Osteoblast (primary cell): Measurements from ENCODE around the gene DROSHA. TPM values are rescaled to one million over a fixed set of nuclear protein-coding genes. Genes with fewer than 3 reads are reported as not detected.

Experiments used
- DNase-seq: peaks from one replicate; pipeline ENCODE4 v3.0.0; 2011; ENCODE audit warnings: low spot score, mixed read lengths; ENCODE audit not compliant: insufficient read length; ENCODE audit errors: missing footprints
- H2AFZ ChIP-seq: 2 replicates; pipeline ENCODE4 v1.6.0; 2011; ENCODE audit warnings: mild to moderate bottlenecking, low read length
- H3K27ac ChIP-seq: 2 replicates; pipeline ENCODE4 v1.5.1; 2011; ENCODE audit warnings: mild to moderate bottlenecking, low read depth, low read length, moderate library complexity
- H3K27me3 ChIP-seq: 2 replicates; pipeline ENCODE4 v1.6.0; 2012; ENCODE audit warnings: mild to moderate bottlenecking, control low read depth, inconsistent platforms, low read length, moderate library complexity; ENCODE audit not compliant: insufficient read depth
- H3K36me3 ChIP-seq: 2 replicates; pipeline ENCODE4 v1.5.1; 2011; ENCODE audit warnings: mild to moderate bottlenecking, low read length, control low read depth, moderate library complexity; ENCODE audit not compliant: insufficient read depth
- H3K4me1 ChIP-seq: 2 replicates; pipeline ENCODE4 v1.5.1; 2011; ENCODE audit warnings: mild to moderate bottlenecking, low read length, control low read depth, moderate library complexity; ENCODE audit not compliant: insufficient read depth
- H3K4me2 ChIP-seq: 2 replicates; pipeline ENCODE4 v1.6.0; 2011; ENCODE audit warnings: mild to moderate bottlenecking, low read length; ENCODE audit not compliant: insufficient read depth
- H3K4me3 ChIP-seq: fragments of 200-600 bp; sonication (generic); 3 replicates; pipeline ENCODE4 v1.5.1; 2012; ENCODE audit warnings: mild to moderate bottlenecking, low read length, inconsistent platforms; ENCODE audit not compliant: insufficient read depth
- H3K79me2 ChIP-seq: 2 replicates; pipeline ENCODE4 v1.6.0; 2012; ENCODE audit warnings: mild to moderate bottlenecking, low read length, control low read depth, inconsistent platforms; ENCODE audit not compliant: insufficient read depth
- H3K9me3 ChIP-seq: 2 replicates; pipeline ENCODE4 v1.5.1; 2011; ENCODE audit warnings: low read depth, low read length, control low read depth
- H4K20me1 ChIP-seq: 2 replicates; pipeline ENCODE4 v1.6.0; 2012; ENCODE audit warnings: mild to moderate bottlenecking, low read length, control low read depth; ENCODE audit not compliant: insufficient read depth
- total RNA-seq: library from RNA; depleted of rRNA; stranded (reverse); fragments of >200 nt; gene quantifications from 2 replicates; pipeline ENCODE4 v1.2.3, GENCODE V29; 2012
- TF ChIP-seq, protein P1 (sequence below): IDR thresholded peaks from 2 replicates; pipeline ENCODE4 v1.5.1; 2011; ENCODE audit warnings: mild to moderate bottlenecking, low read depth, low read length, moderate library complexity; ENCODE audit errors: extremely low read depth

Gene DROSHA
- total RNA-seq, 1 donor = 32.9 TPM

DNA sequence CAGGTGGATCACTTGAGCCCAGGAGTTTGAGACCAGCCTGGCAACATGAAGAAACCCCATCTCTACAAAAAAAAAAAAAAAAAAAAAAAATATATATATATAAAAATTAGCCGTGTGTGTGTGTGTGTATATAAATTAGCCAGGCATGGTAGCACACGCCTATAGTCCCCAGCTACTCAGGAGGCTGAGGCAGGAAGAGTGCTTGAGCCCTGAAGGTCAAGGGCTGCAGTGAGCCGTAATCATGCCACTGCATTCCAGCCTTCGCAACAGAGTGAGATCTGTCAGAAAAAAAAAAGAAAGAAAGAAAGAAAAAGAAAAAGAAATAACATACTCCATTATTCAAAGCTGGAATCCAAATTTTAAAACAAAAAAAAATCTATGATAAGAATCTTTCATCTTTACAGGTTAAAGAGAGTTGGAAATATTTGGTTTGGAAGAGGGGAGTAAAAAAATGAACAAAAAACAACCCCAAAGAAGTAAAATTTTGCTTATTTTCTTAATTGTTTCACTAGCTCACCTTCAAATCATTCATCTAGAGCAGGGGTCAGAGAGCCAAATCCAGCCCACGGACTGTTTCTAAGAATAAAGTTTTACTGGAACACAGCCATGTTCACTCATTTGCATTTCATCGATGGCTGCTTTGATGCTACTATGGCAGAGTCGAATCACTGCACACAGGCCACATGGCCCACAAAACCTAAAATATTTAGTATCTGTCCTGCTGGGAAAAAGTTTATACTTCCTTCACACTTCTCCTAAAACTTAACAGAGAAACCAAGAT lies 109.9 kb downstream of the DROSHA start:
- Histone ChIP-seq H3K4me2 (no peak overlapping the region), H3K36me3 (peaks cover 31% of the 10 kb centered on the region), H3K4me1 (peaks cover 17% of the 10 kb centered on the region), H2AFZ (peak overlapping the region; percentile 17), H3K27ac (no peak overlapping the region), H3K9me3 (no peaks in the 10 kb centered on the region), H3K79me2 (no peaks in the 10 kb centered on the region), H3K27me3 (no peaks in the 10 kb centered on the region), H4K20me1 (no peaks in the 10 kb centered on the region), H3K4me3 (no peak overlapping the region)
- no peak for DNase-seq
- TF ChIP-seq, protein P1, sequence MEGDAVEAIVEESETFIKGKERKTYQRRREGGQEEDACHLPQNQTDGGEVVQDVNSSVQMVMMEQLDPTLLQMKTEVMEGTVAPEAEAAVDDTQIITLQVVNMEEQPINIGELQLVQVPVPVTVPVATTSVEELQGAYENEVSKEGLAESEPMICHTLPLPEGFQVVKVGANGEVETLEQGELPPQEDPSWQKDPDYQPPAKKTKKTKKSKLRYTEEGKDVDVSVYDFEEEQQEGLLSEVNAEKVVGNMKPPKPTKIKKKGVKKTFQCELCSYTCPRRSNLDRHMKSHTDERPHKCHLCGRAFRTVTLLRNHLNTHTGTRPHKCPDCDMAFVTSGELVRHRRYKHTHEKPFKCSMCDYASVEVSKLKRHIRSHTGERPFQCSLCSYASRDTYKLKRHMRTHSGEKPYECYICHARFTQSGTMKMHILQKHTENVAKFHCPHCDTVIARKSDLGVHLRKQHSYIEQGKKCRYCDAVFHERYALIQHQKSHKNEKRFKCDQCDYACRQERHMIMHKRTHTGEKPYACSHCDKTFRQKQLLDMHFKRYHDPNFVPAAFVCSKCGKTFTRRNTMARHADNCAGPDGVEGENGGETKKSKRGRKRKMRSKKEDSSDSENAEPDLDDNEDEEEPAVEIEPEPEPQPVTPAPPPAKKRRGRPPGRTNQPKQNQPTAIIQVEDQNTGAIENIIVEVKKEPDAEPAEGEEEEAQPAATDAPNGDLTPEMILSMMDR = no peak

DNA sequence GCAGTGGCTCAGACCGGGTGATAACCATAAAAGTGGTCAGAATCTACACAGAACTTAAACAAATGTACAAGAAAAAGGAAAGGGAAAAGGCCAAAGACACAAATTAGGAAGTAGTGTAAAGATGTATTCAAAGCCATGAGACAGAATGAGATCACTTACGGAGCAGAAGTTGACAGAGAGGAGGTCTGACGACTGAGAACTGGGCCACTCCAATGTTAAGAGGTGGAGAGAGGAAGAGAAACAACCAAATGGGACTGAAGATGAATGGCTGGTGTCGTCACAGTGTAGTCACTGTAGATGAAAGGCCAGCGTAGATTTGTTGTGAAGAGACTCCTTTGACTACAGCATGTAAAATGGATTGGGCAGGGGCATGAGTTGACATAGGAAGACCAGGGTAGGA lies 114.4 kb downstream of the DROSHA start:
- no peaks in the 10 kb centered on the region for H3K79me2 ChIP-seq
- H3K36me3 ChIP-seq = peaks cover 35% of the 10 kb centered on the region
- no peaks in the 10 kb centered on the region for H4K20me1 ChIP-seq
- no peak overlapping the region for H2AFZ ChIP-seq
- DNase-seq = no peak
- no peaks in the 10 kb centered on the region for H3K9me3 ChIP-seq
- no peak overlapping the region for H3K4me2 ChIP-seq
- no peak overlapping the region for H3K27ac ChIP-seq
- peaks cover 24% of the 10 kb centered on the region for H3K4me1 ChIP-seq
- no peak overlapping the region for H3K4me3 ChIP-seq
- TF ChIP-seq, protein P1 = no peak
- H3K27me3 ChIP-seq = no peaks in the 10 kb centered on the region

DNA sequence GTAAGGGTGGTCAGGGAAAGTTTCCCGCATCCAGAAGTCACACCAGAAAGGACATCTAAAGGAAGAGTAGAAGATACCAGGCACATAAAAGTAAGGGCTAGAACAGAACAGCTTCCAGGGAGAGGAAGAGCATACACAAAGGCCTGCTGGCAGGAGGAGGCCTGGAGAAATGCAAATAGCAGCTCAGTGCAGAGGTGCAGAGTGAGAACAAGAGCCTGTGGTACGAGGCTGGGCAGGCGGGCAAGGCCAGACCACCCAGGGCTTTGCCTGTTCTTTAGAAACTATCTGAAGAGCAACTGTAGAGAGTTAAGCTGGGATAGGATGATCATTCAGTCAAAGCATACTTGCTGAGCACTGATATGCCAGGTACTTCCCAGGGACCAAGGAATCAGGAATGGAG lies 115.3 kb downstream of the DROSHA start:
- TF ChIP-seq, protein P1 = no peak

DNA sequence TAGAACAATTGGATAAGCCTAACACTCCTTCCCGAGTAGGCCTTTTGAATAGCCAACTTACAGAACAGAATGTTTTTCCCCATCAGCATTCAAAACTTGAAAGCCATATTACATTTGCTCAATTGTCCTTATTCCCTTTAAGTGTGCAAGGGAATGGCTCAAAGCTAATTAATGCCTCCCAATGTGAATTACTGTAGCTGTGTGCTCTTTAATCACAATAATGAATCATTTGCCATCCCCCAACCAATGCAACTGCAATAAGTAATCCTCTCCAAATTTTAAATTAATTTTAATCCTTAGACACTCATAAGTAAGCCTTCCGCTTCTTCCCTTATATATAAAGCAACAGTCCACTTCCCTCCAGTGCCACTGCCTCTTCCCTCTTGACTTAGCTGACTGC lies 115.9 kb downstream of the DROSHA start:
- no peaks in the 10 kb centered on the region for H4K20me1 ChIP-seq
- H3K4me2 ChIP-seq = no peak overlapping the region
- H3K4me3 ChIP-seq = no peak overlapping the region
- no peaks in the 10 kb centered on the region for H3K9me3 ChIP-seq
- H3K4me1 ChIP-seq = peaks cover 18% of the 10 kb centered on the region
- peaks cover 34% of the 10 kb centered on the region for H3K36me3 ChIP-seq
- no peak overlapping the region for H3K27ac ChIP-seq
- H3K79me2 ChIP-seq = no peaks in the 10 kb centered on the region
- no peak for DNase-seq
- TF ChIP-seq, protein P1 = no peak
- no peak overlapping the region for H2AFZ ChIP-seq
- no peaks in the 10 kb centered on the region for H3K27me3 ChIP-seq

More for the DNA sequence above, 115.3 kb downstream of the DROSHA start:
- no peaks in the 10 kb centered on the region for H3K27me3 ChIP-seq
- H3K36me3 ChIP-seq = peaks cover 35% of the 10 kb centered on the region
- H3K4me3 ChIP-seq = no peak overlapping the region
- no peaks in the 10 kb centered on the region for H3K79me2 ChIP-seq
- H3K4me2 ChIP-seq = no peak overlapping the region
- H4K20me1 ChIP-seq = no peaks in the 10 kb centered on the region
- H2AFZ ChIP-seq = no peak overlapping the region
- H3K4me1 ChIP-seq = peaks cover 18% of the 10 kb centered on the region
- no peaks in the 10 kb centered on the region for H3K9me3 ChIP-seq
- DNase-seq = no peak
- no peak overlapping the region for H3K27ac ChIP-seq
